ENCODE measurements around the gene IBTK. TPM values are rescaled to one million over a fixed set of nuclear protein-coding genes. Genes with fewer than 3 reads are reported as not detected.

The IBTK gene
- total and polyA plus RNA-seq, 8 donors: 12.9 to 22.7 (median 20.4) TPM

DNA sequence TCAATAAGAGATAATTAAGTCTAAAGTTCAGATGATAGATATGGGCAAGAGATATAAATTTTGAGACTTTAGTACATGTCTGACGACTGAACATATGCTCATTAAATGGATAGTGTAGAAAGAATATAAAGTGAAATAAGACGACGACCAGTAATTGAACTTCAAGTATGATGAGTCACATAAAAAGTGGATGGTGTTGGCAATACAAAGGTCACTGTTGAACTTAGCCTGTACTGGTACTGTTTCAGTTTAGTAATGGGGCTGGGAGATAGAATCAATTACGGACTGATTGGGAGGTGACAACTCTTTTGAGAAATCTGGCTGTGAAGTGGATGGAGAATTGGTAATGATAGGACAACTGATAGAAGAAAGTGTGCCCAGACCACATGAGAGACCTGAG, 68.1 kb downstream of the IBTK start:
- DNase-seq: no peak
- WGBS, 2 donors: 82 to 83% methylated on average over 4 of the region's 4 CpGs
- Histone ChIP-seq H3K4me1 (no peaks in the 10 kb centered on the region), H3K27ac (no peak overlapping the region), H3K36me3 (peaks cover 0 to 20% (median 10%) of the 10 kb centered on the region in 3 donors), H3K4me3 (no peak overlapping the region), H3K27me3 (no peaks in the 10 kb centered on the region), H3K9me3 (no peaks in the 10 kb centered on the region)
- no peak for ATAC-seq
- intact Hi-C loops (cut with DNase I): no loop called here
- TF ChIP-seq, protein P1, sequence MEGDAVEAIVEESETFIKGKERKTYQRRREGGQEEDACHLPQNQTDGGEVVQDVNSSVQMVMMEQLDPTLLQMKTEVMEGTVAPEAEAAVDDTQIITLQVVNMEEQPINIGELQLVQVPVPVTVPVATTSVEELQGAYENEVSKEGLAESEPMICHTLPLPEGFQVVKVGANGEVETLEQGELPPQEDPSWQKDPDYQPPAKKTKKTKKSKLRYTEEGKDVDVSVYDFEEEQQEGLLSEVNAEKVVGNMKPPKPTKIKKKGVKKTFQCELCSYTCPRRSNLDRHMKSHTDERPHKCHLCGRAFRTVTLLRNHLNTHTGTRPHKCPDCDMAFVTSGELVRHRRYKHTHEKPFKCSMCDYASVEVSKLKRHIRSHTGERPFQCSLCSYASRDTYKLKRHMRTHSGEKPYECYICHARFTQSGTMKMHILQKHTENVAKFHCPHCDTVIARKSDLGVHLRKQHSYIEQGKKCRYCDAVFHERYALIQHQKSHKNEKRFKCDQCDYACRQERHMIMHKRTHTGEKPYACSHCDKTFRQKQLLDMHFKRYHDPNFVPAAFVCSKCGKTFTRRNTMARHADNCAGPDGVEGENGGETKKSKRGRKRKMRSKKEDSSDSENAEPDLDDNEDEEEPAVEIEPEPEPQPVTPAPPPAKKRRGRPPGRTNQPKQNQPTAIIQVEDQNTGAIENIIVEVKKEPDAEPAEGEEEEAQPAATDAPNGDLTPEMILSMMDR (IDR thresholded peaks at IDR 0.05): no peak
- FAIRE-seq: no peak

DNA sequence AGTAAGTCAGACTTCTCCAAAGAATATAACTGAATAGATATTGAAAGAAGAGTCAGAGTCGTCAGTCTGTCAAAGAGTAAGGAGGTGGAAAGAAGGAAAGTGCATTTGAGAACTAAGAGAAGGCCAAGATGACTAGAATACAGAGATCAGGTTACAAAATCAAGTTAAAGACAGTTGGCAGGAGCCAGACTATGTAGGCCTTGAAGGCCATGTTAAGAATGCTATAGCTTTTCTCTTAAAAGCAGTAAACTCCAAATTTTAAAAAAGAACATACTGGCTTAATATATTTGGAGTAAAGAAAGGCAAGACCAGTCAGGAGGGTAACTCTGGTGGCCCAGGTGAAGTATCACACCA, 68.8 kb downstream of the IBTK start:
- no peak for ATAC-seq
- FAIRE-seq: no peak
- intact Hi-C loops (cut with DNase I): no loop called here
- H3K27ac ChIP-seq: no peak overlapping the region
- H3K4me1 ChIP-seq: no peaks in the 10 kb centered on the region
- 88 to 91% methylated on average over 1 of the region's 1 CpG for WGBS, 2 donors
- no peak overlapping the region for H3K4me3 ChIP-seq
- H3K9me3 ChIP-seq: no peaks in the 10 kb centered on the region
- TF ChIP-seq, protein P1 (IDR thresholded peaks at IDR 0.05): no peak
- peaks cover 0 to 26% (median 10%) of the 10 kb centered on the region in 3 donors for H3K36me3 ChIP-seq
- DNase-seq: no peak
- no peaks in the 10 kb centered on the region for H3K27me3 ChIP-seq

DNA sequence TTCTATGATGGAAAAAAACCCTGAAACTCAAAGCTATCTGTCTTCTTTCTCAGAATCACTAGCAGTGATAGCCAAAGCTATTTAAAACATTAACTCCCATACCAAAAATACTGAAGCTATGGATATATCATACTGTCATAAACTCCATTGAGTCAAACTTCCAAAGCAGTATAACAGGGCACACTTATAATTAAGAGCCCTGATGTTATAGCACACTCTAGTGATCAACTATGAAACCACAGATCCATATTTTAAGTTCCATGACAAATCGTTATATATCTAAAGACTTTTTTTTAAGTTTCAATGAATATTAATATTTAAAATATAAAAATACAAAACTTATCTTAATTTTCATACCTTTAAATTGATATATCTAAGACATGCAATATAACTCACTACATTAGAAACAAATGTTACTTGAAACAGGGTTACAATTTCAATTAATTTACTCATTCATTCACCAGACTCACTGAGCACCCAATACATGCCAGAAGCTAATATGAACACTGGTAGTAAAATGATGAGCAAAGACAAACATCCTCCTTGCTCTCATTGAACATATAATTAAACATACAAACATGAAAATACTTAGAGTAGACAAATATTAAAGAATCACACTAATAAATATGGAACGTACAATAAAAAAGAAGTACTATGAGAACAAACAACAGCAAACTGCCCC, 69.3 kb downstream of the IBTK start:
- H3K9me3 ChIP-seq: no peaks in the 10 kb centered on the region
- DNase-seq: no peak

DNA sequence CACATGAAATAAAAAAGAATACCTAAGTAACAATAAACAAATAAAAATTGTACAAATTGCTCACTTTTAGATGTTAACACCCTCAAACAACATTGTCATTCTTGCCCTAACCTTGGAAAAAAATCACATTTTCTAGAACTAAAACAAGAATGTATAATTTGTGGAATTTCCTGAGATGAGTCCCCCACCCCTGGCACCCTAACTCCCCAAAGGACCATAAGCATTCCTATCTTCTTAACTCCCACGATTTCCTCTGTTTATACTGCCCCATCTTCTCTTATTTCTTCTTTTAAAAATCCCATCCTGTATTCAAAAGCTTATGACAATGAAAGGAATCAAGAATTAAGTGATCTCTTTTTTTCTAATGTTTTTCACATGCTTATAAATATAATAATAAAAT, 70.9 kb downstream of the IBTK start:
- Histone ChIP-seq H3K4me3 (no peak overlapping the region), H3K4me1 (no peaks in the 10 kb centered on the region), H3K27ac (no peak overlapping the region), H3K9me3 (no peaks in the 10 kb centered on the region), H3K27me3 (no peaks in the 10 kb centered on the region), H3K36me3 (peaks cover 0 to 42% (median 14%) of the 10 kb centered on the region in 3 donors)
- ATAC-seq: no peak
- TF ChIP-seq, protein P1 (IDR thresholded peaks at IDR 0.05): no peak
- intact Hi-C loops (cut with DNase I): no loop called here
- no peak for FAIRE-seq
- no peak for DNase-seq
- 75 to 79% methylated on average over 1 of the region's 1 CpG for WGBS, 2 donors

More for the DNA sequence above, 69.3 kb downstream of the IBTK start:
- 54 to 55% methylated on average over 2 of the region's 2 CpGs for WGBS, 2 donors
- intact Hi-C loops (cut with DNase I): no loop called here
- no peak overlapping the region for H3K27ac ChIP-seq
- H3K4me1 ChIP-seq: no peaks in the 10 kb centered on the region
- H3K27me3 ChIP-seq: no peaks in the 10 kb centered on the region
- H3K36me3 ChIP-seq: peaks cover 0 to 30% (median 10%) of the 10 kb centered on the region in 3 donors
- FAIRE-seq (peak; percentile 89), ATAC-seq (peak in 3 of 4 donors; percentile 39 to 65 (median 59))
- no peak overlapping the region for H3K4me3 ChIP-seq
- TF ChIP-seq, protein P1 (IDR thresholded peaks at IDR 0.05): peak in 1 of 4 donors; percentile 16

DNA sequence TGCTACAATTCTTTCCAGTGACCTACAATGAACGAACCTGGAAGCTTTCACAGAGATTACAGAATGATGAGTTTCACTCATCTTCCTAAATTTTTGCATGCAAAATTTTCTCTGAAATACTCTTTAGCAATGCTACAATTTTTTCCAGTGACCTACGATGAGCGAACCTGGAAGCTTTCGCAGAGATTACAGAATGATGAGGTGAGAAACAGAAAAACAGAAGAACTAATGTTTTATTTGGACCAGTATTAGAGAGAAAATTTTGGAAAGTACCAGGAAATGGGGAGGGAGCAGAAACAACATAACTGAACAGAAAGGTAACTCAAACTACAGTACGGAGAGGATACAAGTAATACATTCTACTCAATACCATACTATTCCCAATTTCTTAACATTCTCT, 75.0 kb downstream of the IBTK start:
- no peak for ATAC-seq
- H3K36me3 ChIP-seq: peaks cover 0 to 35% (median 12%) of the 10 kb centered on the region in 3 donors
- no peak overlapping the region for H3K4me3 ChIP-seq
- 93 to 97% methylated on average over 5 of the region's 5 CpGs for WGBS, 2 donors
- no peaks in the 10 kb centered on the region for H3K9me3 ChIP-seq
- intact Hi-C loops (cut with DNase I): no loop called here
- DNase-seq: no peak
- FAIRE-seq: no peak
- no peaks in the 10 kb centered on the region for H3K27me3 ChIP-seq
- TF ChIP-seq, protein P1 (IDR thresholded peaks at IDR 0.05): no peak
- no peak overlapping the region for H3K27ac ChIP-seq
- no peaks in the 10 kb centered on the region for H3K4me1 ChIP-seq
